HepG2 (cell line): ENCODE results near the gene SLC25A11. TPM values are rescaled to one million over a fixed set of nuclear protein-coding genes. Genes with fewer than 3 reads are reported as not detected.

Experiments
- DNMT3B ChIP-seq: conservative IDR thresholded peaks from 2 replicates; pipeline ENCODE4 v1.6.1; 2016; ENCODE audit warnings: missing biosample characterization, control low read depth
- DPF2 ChIP-seq: sonication (generic); formaldehyde crosslinking; IDR thresholded peaks from 2 replicates; pipeline ENCODE4 v1.4.0; 2020; ENCODE audit warnings: mild to moderate bottlenecking, low read depth, missing genetic modification reagents, borderline replicate concordance
- HHEX ChIP-seq: IDR thresholded peaks from 2 replicates; pipeline ENCODE4 v1.6.1; 2016; ENCODE audit warnings: control low read depth
- KLF9 ChIP-seq: IDR thresholded peaks from 2 replicates; pipeline ENCODE4 v1.6.1; 2016; ENCODE audit warnings: low read depth
- MAZ ChIP-seq, 2 experiments: sonication (generic) in 1 of 2; formaldehyde crosslinking in 1 of 2; IDR thresholded peaks; 2 replicates each; pipeline versions ENCODE4 v1.5.0 to v1.6.1; 2012 to 2020; ENCODE audit warnings: low read depth in 2 of 2, mild to moderate bottlenecking in 2 of 2, borderline replicate concordance in 1 of 2, improper control_type of control experiment in 1 of 2, low read length in 1 of 2, missing genetic modification reagents in 1 of 2, moderate library complexity in 1 of 2
- MED13 ChIP-seq: sonication (generic); formaldehyde crosslinking; IDR thresholded peaks from 2 replicates; pipeline ENCODE4 v1.5.0; 2020; ENCODE audit warnings: missing genetic modification reagents
- POLR2G ChIP-seq: fragments of 200-400 bp; formaldehyde crosslinking; IDR thresholded peaks from 2 replicates; pipeline ENCODE4 v1.6.1; 2018; ENCODE audit warnings: mild to moderate bottlenecking, low read depth, low read length, moderate library complexity
- PRPF4 ChIP-seq: fragments of 200-400 bp; formaldehyde crosslinking; IDR thresholded peaks from 2 replicates; pipeline ENCODE4 v1.6.1; 2016; ENCODE audit warnings: low read length, low read depth; ENCODE audit not compliant: poor library complexity, severe bottlenecking
- RFX3 ChIP-seq: IDR thresholded peaks from 2 replicates; pipeline ENCODE4 v1.6.1; 2016; ENCODE audit warnings: missing biosample characterization, missing genetic modification reagents
- SETDB1 ChIP-seq: sonication (generic); formaldehyde crosslinking; IDR thresholded peaks from 2 replicates; pipeline ENCODE4 v1.5.1; 2020; ENCODE audit warnings: missing genetic modification reagents, mild to moderate bottlenecking, borderline replicate concordance
- SPEN ChIP-seq: sonication (generic); formaldehyde crosslinking; IDR thresholded peaks from 2 replicates; pipeline ENCODE4 v1.5.1; 2020; ENCODE audit warnings: low read depth, mild to moderate bottlenecking, missing genetic modification reagents
- TBX3 ChIP-seq: fragments of 450-650 bp; IDR thresholded peaks from 2 replicates; pipeline ENCODE4 v1.6.1; 2017; ENCODE audit warnings: antibody characterized with exemption, mild to moderate bottlenecking, inconsistent platforms, borderline replicate concordance
- ZMAT5 ChIP-seq: sonication (generic); formaldehyde crosslinking; IDR thresholded peaks from 2 replicates; pipeline ENCODE4 v1.5.0; 2020; ENCODE audit warnings: mild to moderate bottlenecking, low read depth, missing genetic modification reagents, borderline replicate concordance
- ZNF124 ChIP-seq: sonication (generic); formaldehyde crosslinking; IDR thresholded peaks from 2 replicates; pipeline ENCODE4 v1.4.0; 2020; ENCODE audit warnings: missing genetic modification reagents
- ZNF280D ChIP-seq: sonication (generic); formaldehyde crosslinking; IDR thresholded peaks from 2 replicates; pipeline ENCODE4 v1.5.1; 2020; ENCODE audit warnings: mild to moderate bottlenecking, missing genetic modification reagents
- ZNF549 ChIP-seq: sonication (generic); formaldehyde crosslinking; IDR thresholded peaks from 2 replicates; pipeline ENCODE4 v1.5.0; 2020; ENCODE audit warnings: missing genetic modification reagents
- ZNF672 ChIP-seq: sonication (generic); formaldehyde crosslinking; IDR thresholded peaks from 2 replicates; pipeline ENCODE4 v1.8.1; 2022; ENCODE audit warnings: missing genetic modification reagents
- ZNF7 ChIP-seq: IDR thresholded peaks from 2 replicates; pipeline ENCODE4 v1.6.1; 2016; ENCODE audit warnings: missing biosample characterization, missing genetic modification reagents
- polyA plus RNA-seq, 8 experiments: library from polyadenylated mRNA; depleted of rRNA in 3 of 8; stranded (reverse) in 7 of 8; unstranded in 1 of 8; fragments of >200 nt; fragmentation: Illumina TruSeq in 4 of 8; extraction: Trizol in 4 of 8; gene quantifications; 2 replicates each; pipeline versions ENCODE4 v1.2.1 to v1.2.3, GENCODE V29; 2011 to 2016; ENCODE audit warnings: low read depth in 4 of 8, missing spikeins in 1 of 8, mixed read lengths in 1 of 8; ENCODE audit not compliant: insufficient read depth in 1 of 8
- total RNA-seq, 5 experiments: library from RNA; depleted of rRNA; stranded (reverse); fragments of >200 nt; fragmentation: Illumina TruSeq; extraction: Trizol; gene quantifications; 2 replicates each; pipeline ENCODE4 v1.2.3, GENCODE V29; 2016; ENCODE audit warnings: low read depth in 1 of 5
- TF ChIP-seq, protein P1 (sequence below): sonication (generic); formaldehyde crosslinking; IDR thresholded peaks from 2 replicates; pipeline ENCODE4 v1.8.0; 2022; ENCODE audit warnings: mild to moderate bottlenecking, missing genetic modification reagents, moderate library complexity
- TF ChIP-seq, protein P2 (sequence below): sonication (generic); formaldehyde crosslinking; IDR thresholded peaks from 2 replicates; pipeline ENCODE4 v1.4.0; 2020; ENCODE audit warnings: missing genetic modification reagents

The SLC25A11 gene
- total and polyA plus RNA-seq, 2 of the 13 experiments (the other 11 are each of a cell fraction or from before 2014, with no cell fraction given) = 35.4 to 47.2 TPM

DNA sequence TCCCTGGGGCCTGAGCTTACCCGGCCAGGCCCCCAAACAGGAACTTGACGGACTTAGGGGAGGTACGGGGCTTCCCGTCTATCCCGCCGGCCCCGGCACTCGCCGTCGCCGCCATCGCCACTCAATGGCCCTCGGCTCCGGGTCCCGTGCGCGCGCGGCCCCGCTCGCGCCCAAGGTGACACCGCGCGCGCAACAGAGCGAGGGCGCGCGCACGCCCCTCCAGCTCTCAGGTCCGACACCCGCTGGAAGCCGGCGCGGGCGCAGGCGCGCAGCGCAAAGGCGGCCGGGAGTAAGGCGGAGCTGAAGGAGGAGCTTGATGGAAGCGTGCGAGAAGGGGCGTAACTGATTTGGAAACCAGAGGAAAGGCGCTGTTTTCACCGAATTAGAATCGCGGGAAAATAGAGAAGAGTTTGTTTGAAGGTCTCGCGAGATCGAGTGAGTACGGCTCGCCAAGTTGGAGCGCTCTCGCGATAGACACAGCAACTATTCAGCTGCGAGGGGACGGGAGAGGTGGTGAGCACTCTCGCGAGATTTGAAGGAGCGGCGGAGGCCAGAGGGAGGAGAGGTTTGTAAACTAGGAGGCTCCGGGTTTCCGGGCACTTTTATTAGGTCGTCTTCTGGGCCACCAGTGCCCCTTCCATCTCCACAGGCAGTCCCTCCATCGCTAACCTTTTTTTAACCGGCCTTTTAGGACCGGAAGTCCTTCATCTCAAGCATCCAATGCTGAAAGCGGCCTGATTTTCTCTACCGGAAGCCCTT is at the start of gene SLC25A11, which contains the start of gene RNF167 (continued):
- TF ChIP-seq HHEX (no peak), ZNF672 (CRISPR knock-in tag) (no peak), SPEN (CRISPR knock-in tag) (peak; percentile 89), RFX3 (CRISPR knock-in tag) (no peak), DNMT3B (no peak), DPF2 (CRISPR knock-in tag) (no peak), TBX3 (peak; percentile 65), PRPF4 (no peak), ZNF7 (no peak), ZNF280D (CRISPR knock-in tag) (no peak), ZNF124 (CRISPR knock-in tag) (no peak), ZMAT5 (CRISPR knock-in tag) (no peak), KLF9 (CRISPR knock-in tag) (no peak), MAZ (IDR thresholded peaks at IDR 0.05; ENCODE audit: borderline replicate concordance, low read depth, low read length) (no peak), MAZ (CRISPR knock-in tag; IDR thresholded peaks at IDR 0.05; ENCODE audit: low read depth) (peak; percentile 64; the same call in 1 of the 2 replicates), SETDB1 (CRISPR knock-in tag) (no peak), MED13 (CRISPR knock-in tag) (peak; percentile 71; the same call in 1 of the 2 replicates), ZNF549 (CRISPR knock-in tag) (no peak), POLR2G (peak; percentile 86)
- TF ChIP-seq, protein P1, sequence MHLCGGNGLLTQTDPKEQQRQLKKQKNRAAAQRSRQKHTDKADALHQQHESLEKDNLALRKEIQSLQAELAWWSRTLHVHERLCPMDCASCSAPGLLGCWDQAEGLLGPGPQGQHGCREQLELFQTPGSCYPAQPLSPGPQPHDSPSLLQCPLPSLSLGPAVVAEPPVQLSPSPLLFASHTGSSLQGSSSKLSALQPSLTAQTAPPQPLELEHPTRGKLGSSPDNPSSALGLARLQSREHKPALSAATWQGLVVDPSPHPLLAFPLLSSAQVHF (CRISPR knock-in tag) = no peak
- TF ChIP-seq, protein P2, sequence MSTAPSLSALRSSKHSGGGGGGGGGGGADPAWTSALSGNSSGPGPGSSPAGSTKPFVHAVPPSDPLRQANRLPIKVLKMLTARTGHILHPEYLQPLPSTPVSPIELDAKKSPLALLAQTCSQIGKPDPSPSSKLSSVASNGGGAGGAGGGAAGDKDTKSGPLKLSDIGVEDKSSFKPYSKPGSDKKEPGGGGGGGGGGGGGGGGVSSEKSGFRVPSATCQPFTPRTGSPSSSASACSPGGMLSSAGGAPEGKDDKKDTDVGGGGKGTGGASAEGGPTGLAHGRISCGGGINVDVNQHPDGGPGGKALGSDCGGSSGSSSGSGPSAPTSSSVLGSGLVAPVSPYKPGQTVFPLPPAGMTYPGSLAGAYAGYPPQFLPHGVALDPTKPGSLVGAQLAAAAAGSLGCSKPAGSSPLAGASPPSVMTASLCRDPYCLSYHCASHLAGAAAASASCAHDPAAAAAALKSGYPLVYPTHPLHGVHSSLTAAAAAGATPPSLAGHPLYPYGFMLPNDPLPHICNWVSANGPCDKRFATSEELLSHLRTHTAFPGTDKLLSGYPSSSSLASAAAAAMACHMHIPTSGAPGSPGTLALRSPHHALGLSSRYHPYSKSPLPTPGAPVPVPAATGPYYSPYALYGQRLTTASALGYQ (CRISPR knock-in tag) = no peak
